Measurements from ENCODE around the gene C1orf35. TPM values are rescaled to one million over a fixed set of nuclear protein-coding genes. Genes with fewer than 3 reads are reported as not detected.

C1orf35 gene
- total RNA-seq, 1 experiment from 2014 or later = 63.3 TPM

- Histone ChIP-seq H3K9me3 (ENCODE audit: low read length) (no peaks in the 10 kb centered on the region), H3K27me3 (ENCODE audit: low read length) (no peaks in the 10 kb centered on the region), H3K36me3 (ENCODE audit: low read depth, low read length) (no peaks in the 10 kb centered on the region), H3K79me2 (ENCODE audit: low read length) (no peaks in the 10 kb centered on the region), H3K4me1 (ENCODE audit: insufficient read depth, low read length) (peaks cover 8% of the 10 kb centered on the region; the same call in 1 of the 2 replicates), H3K9me2 (replicated peaks; ENCODE audit: low read length) (no peaks in the 10 kb centered on the region), H3K9ac (ENCODE audit: low read length) (no peak overlapping the region), H3K4me2 (ENCODE audit: low read length) (peak overlapping the region; percentile 73), H3K27ac (ENCODE audit: low read length) (no peak overlapping the region), H3K4me3 (ENCODE audit: low read length) (peak overlapping the region; percentile 58), H4K20me1 (ENCODE audit: low read length) (no peaks in the 10 kb centered on the region), H2AFZ (ENCODE audit: low read length) (peak overlapping the region; percentile 41), H3F3A (ENCODE audit: low read length, unreplicated experiment) (peaks cover 4% of the 10 kb centered on the region)
- DNase-seq = no peak
- no TSS peak for BruUV-seq (replicated peaks)
- ChIA-PET CTCF (interaction anchor here (0.6 to 1.0 kb wide), 2 partner anchors 16 to 60 kb away, joined by 3 to 13 read pairs; no protein-coding TSS in a partner anchor), POLR2A (ENCODE audit: unreplicated experiment) (interaction anchor here (0.6 kb wide), 2 partner anchors 55 to 114 kb away, joined by 3 read pairs; no protein-coding TSS in a partner anchor)
- intact Hi-C loops (cut with micrococcal nuclease) = loop anchor here (5.0 kb wide), 1 partner anchor 57 kb away; no protein-coding TSS in a partner anchor
- ATAC-seq = no peak; the same call in 1 of the 2 replicates
- TF ChIP-seq EZH2phosphoT487 (IDR thresholded peaks at IDR 0.05; ENCODE audit: borderline replicate concordance, low read length) (no peak), CTCF (conservative IDR thresholded peaks at IDR 0.05; ENCODE audit: low read depth, low read length) (no peak), EZH2 (IDR thresholded peaks at IDR 0.05; ENCODE audit: low read length, unreplicated experiment) (no peak)
Observed at GRCh38 chr1:228058949-228059633, 44.0 kb downstream of the C1orf35 start.

GRCh38 chr1:228058172-228058948 is 44.8 kb downstream of the C1orf35 start:
- no peak for TF ChIP-seq CTCF (conservative IDR thresholded peaks at IDR 0.05; ENCODE audit: low read depth, low read length)
- no peak for TF ChIP-seq EZH2 (IDR thresholded peaks at IDR 0.05; ENCODE audit: low read length, unreplicated experiment)
- no peak for TF ChIP-seq EZH2phosphoT487 (IDR thresholded peaks at IDR 0.05; ENCODE audit: borderline replicate concordance, low read length)
- H3K9ac ChIP-seq (ENCODE audit: low read length) = no peak overlapping the region
- BruUV-seq (replicated peaks) = no TSS peak
- H3F3A ChIP-seq (ENCODE audit: low read length, unreplicated experiment) = peaks cover 4% of the 10 kb centered on the region
- no peaks in the 10 kb centered on the region for H3K9me3 ChIP-seq (ENCODE audit: low read length)
- H3K27me3 ChIP-seq (ENCODE audit: low read length) = no peaks in the 10 kb centered on the region
- H3K27ac ChIP-seq (ENCODE audit: low read length) = no peak overlapping the region
- no peak overlapping the region for H3K4me2 ChIP-seq (ENCODE audit: low read length)
- ATAC-seq (no peak), DNase-seq (no peak)
- ChIA-PET POLR2A (ENCODE audit: unreplicated experiment) (interaction anchor here (0.6 kb wide), 1 partner anchor 107 kb away, joined by 4 read pairs; no protein-coding TSS in a partner anchor), CTCF (interaction anchor here (0.8 to 1.1 kb wide), 2 partner anchors 54 to 59 kb away, joined by 3 to 6 read pairs; no protein-coding TSS in a partner anchor)
- intact Hi-C loops (cut with micrococcal nuclease) = loop anchor here (5.0 kb wide), 1 partner anchor 56 kb away; no protein-coding TSS in a partner anchor
- no peaks in the 10 kb centered on the region for H3K9me2 ChIP-seq (replicated peaks; ENCODE audit: low read length)
- no peaks in the 10 kb centered on the region for H3K79me2 ChIP-seq (ENCODE audit: low read length)
- H3K4me1 ChIP-seq (ENCODE audit: insufficient read depth, low read length) = peaks cover 8% of the 10 kb centered on the region; the same call in 1 of the 2 replicates
- H3K4me3 ChIP-seq (ENCODE audit: low read length) = no peak overlapping the region
- no peak overlapping the region for H2AFZ ChIP-seq (ENCODE audit: low read length)
- no peaks in the 10 kb centered on the region for H3K36me3 ChIP-seq (ENCODE audit: low read depth, low read length)
- H4K20me1 ChIP-seq (ENCODE audit: low read length) = no peaks in the 10 kb centered on the region

Small RNA genes within 50 kb of the gene (microRNA-seq; reads per million reads assigned to microRNA genes)
- 8.3 reads per million, percentile 33 among the genes with 10 or more reads in this experiment for gene MIR3620 (ENCODE audit: unreplicated experiment)

Other genes with a start within 250 kb of the C1orf35 start
- gene WNT9A, start 155.4 kb downstream of the C1orf35 start, total RNA-seq (2014; rRNA removed) = 22.2 and 36.6 TPM in 2 replicates
- 1.0 and 1.5 TPM in 2 replicates for gene WNT3A, start 96.3 kb downstream of the C1orf35 start, total RNA-seq (2014; rRNA removed)
- 685 and 688 TPM in 2 replicates for gene ARF1, start 20.6 kb downstream of the C1orf35 start, total RNA-seq (2014; rRNA removed)
- gene MRPL55, start 6.0 kb upstream of the C1orf35 start, total RNA-seq (2014; rRNA removed) = 343 and 375 TPM in 2 replicates
- 996 and 1,117 TPM in 2 replicates for gene GUK1, start 37.0 kb upstream of the C1orf35 start, total RNA-seq (2014; rRNA removed)
- 1.2 and 2.2 TPM in 2 replicates for gene GJC2, start 46.6 kb upstream of the C1orf35 start, total RNA-seq (2014; rRNA removed)
- 13.3 and 18.3 TPM in 2 replicates for gene IBA57, start 62.5 kb upstream of the C1orf35 start, total RNA-seq (2014; rRNA removed)
- 29.1 and 42.7 TPM in 2 replicates for gene OBSCN, start 104.7 kb upstream of the C1orf35 start, total RNA-seq (2014; rRNA removed)

Data from PC-3 (cell line).